HTR-8/SVneo (cell line): ENCODE data around the gene SREK1.
A peak's percentile ranks its signal among the peaks of the same experiment; 100 is the strongest.
"Not testable (repeated sequence)": the region's sequence is repeated elsewhere in the genome, so short reads cannot be mapped to it uniquely, and the experiment has no call there.

Source experiments
- DNase-seq: peaks from one replicate; pipeline ENCODE4 v3.0.0; 2011; ENCODE audit warnings: low spot score, mixed read lengths; ENCODE audit not compliant: insufficient read length
- FAIRE-seq: peaks from 2 replicates; lab custom pipeline; 2011; peaks lifted over from hg19 to GRCh38; lab: Jason Lieb, UNC

Gene SREK1

DNA sequence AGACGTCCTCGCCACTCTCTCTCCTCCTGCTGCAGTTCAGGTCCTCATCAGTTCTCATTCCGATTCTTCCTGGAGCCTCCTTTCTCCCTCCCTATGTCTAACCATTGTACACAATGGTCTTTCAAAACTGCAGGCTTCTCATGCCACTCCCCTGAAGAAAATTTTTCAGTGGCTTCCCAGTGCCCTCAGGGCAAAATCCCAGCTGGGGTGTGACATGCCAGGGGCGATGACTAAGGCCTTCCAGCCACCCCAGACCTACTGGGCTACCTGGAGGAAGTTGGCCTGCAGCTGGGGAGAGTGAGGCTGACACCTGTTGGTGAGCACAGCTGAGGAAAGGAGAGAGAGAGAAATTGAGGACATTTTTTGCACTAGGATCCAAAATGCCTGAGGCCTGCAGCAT lies 65.2 kb downstream of the SREK1 start:
- FAIRE-seq (peak; percentile 72), DNase-seq (peak; percentile 45)

DNA sequence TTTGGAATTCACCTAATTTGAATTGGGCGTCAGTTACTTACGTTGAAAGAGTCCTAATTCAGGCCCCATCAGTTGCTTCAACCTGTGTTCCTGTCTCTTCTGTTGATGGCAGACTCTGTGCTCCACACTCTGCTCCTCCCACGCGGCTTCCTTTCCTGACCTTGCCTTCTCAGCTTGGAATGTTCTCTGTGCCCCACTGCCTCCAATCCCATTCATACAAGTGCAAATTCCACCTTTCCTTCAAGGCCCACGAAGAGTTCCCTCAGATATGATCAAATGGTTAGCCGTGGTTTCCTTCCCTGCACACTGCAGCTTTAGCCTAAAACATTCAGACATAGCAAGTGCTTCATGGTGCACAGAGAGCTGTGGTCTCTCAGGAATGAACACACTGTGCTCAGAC lies 65.7 kb downstream of the SREK1 start:
- FAIRE-seq (no peak), DNase-seq (no peak)

DNA sequence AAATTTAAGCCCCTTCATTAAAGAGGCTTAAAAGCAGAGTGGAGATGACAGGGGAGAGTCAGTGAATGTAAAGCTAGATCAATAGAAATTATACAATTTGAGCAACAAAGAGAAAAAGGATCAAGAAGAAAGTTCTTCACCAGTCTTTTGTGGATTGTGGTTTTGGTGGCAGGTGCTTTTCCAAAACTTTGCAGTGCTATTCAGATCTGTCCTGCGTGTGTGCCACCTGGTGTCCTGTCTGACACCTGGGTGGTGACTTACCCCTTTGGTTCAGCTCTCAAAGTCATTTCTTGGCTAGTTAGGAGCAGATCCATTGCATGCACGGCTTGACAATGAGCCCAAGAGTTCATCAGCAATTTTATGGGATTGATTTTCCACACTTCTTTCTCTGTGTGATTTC lies 69.4 kb downstream of the SREK1 start:
- FAIRE-seq (no peak), DNase-seq (no peak)

DNA sequence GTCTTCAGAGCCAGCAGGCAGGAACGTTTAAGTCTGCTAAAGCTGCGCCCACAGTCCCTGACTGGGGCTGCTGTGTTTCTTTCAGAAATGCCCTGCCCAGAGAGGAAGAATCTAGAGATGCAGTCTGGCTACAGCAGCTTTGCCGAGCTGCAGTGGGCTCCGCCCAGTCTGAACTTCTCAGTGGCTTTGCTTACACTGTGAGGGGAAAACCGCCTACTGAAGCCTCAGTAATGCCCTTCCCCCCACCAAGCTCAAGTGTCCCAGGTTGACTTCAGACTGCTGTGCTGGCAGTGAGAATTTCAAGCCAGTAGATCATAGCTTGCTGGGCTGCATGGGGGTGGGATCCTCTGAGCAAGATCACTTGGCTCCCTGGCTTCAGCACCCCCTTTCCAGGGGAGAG lies 78.4 kb downstream of the SREK1 start:
- FAIRE-seq (no peak), DNase-seq (no peak)

DNA sequence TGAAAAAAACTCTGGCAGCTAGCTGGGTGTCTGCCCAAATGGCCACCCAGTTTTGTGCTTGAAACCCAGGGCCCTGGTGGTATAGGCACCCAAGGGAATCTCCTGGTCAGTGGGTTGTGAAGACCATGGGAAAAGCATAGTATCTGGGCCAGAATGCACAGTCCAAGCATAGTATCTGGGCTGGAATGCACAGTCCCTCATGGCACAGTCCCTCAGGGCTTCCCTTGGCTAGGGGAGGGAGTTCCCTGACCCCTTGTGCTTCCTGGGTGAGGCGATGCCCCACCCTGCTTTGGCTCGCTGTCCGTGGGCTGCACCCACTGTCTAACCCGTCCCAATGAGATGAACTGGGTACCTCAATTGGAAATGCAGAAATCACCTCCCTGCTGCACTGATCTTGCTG lies 78.8 kb downstream of the SREK1 start:
- not testable (repeated sequence) for FAIRE-seq, DNase-seq

DNA sequence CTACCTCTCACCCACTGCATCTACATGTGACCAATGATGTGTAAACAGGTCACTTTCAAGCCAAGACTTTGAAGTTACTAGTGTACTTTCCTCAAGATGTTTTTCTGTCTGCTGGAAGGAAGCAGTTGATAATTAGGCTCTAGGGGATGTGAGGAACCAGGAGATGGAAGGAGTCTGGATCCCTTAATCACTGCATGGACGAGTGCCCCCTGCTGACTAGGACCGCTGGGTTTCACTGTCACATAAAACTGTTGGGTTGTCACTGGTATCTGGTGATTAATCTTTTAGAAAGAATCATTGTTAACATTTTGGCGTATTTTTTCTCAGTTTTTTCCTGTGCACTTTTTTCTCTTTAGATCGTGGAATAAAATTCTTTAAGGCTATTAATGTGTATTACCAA lies 79.5 kb downstream of the SREK1 start:
- no peak for FAIRE-seq
- no peak for DNase-seq

DNA sequence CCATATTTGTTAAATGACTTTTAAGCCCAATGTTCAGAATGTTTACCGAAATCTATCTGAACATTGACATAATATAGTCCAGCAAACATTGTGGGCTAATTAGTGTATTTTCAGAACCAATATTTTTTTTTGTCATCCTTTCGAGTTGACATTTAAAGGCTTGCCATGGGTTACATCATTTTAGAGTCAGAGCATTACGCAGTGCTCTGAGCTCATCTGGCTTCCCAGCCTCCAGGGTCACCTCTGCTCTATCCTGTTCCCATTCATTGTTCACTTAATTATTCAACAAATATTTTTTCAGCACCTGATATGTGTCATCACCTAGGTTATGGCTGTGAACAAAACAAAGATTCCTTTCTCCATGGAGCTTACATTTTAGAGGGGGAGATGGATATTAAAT lies 80.2 kb downstream of the SREK1 start:
- FAIRE-seq, result no peak
- DNase-seq, result no peak

DNA sequence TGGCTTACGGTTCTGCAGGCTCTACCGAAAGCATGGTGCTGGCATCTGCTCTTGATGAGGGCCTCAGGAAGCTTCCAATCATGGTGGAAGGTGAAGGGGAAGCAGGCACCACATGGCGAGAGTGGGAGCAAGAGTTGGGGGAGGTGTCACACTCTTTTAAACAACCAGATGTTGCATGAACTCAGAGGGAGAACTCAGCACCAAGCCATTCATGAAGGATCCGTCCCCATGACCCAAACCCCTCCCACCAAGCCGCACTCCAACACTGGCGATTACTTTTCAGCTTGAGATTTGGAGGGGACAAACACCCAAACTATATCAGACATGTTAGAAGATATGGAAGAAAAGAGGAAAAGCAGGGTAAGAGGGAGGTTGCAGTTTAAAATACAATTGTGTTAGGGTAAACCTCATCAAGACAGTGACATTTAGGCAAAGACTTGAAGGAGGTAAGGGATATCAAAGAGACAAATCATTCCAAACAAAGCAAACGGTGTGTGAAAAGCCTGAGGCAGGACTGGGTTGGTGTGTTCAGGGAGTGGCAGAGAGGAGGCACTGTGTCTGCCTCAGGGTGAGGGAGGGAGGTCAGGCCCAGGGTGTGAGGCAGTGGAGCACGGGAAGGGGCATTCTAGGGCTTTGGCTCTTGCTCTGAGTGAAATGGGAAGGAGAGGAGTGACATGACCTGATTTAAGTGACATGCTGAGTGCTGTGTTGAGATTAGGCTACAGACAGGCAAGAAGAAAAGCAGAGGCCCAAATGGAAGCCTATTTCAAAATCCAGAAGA lies 80.9 kb downstream of the SREK1 start:
- FAIRE-seq, result no peak

DNA sequence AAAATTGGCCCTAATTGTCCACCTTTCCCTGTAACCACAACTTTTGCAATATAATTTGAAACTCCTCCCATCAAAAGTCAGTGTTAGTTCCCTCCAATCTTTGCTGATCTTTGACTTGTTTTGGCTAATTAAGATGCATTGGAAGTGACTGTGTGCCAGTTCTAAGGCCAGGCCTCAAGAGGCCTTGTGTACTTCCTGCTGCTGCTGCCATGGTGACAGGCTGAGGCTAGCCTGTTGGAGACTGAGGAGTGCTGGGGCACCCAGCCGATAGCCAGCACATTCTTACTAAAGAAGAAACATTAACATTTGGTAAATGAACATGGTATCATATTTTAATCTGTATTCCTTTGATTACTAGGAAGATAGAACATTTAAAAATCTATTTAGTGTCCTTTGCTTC lies 86.5 kb downstream of the SREK1 start:
- no peak for FAIRE-seq
- no peak for DNase-seq

More for the DNA sequence above, 80.9 kb downstream of the SREK1 start:
- no peak for DNase-seq

DNA sequence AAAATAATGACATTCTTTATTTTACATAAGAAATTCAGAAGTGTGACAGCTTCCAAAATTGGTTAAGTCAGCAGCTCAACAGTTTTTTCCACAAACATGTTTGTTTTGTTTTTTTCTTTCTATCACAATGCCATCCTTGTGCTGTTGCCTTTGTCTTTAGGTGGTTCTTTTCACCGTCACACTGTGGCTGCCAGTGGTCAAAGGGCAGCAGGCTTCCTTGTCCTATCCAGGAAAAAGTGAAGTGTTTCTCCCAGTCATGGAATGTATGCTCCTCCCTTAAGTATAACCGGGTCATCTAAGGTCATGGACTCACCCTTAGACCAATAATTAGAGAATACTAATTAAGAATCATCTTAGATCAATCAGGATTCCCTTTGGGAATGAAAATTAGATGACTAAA lies 87.4 kb downstream of the SREK1 start:
- FAIRE-seq, result no peak
- no peak for DNase-seq

DNA sequence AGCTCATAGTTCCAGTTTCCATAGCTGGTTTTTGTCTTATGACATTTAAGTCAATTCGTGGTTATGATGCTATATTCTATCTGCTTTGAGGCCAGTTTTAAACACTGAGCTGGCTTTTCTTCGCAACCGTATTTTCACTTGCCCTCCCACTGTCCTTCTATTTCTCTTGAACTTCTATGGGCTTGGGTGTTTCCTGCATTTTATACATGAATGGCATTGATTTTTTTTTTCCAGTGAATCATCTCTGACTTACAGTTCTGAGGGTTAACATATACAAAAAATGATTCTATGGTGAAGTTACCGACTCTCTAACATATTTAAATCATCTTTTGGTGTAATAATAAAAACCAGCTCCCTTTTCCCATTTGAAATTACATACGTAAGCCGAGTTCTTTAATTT lies 88.2 kb downstream of the SREK1 start:
- no peak for DNase-seq
- FAIRE-seq, result no peak

DNA sequence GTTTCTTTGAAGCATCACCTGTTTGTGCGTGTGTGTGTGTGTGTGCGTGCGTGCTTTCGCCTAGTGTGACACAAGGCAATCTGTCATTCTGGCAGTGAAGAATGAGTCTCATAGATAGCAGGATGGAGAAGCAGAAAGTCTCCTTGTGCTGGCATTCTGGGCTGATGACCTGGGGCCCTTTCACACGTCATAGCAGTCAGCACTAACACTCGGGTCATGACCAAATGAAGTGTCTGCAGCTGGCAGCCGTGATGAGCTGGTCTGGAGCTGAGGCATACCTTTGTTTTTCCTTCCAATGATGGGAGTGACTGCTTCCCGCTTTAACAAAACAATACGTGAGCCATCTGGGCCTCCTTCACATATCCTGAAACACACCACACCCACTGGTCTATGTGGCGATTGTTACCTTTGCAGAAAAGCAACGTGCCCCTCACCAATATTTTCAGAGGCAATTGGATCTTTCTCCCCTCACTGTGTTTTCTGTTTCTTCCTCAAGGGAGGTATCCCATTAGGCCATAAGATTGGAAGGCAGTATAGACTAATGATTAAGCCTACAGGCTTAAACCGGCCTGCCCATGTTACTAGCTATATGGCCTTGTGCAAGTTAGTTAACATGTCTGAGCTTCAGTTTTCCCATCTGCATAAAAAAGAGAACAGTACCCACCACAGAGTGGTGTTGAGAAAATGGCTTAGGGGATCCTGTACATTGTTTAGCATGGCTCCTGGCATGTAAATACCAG lies 88.8 kb downstream of the SREK1 start:
- DNase-seq, result no peak
- FAIRE-seq, result no peak
